OCI-M2 (cell line): Measurements from ENCODE around the gene DNAJC5.

Experiments used
- DNase-seq: peaks from one replicate; lab custom pipeline; 2025; ENCODE audit not compliant: unreplicated experiment; lab: John Stamatoyannopoulos, UW

Gene DNAJC5

GRCh38 chr20:63884506-63885263, 10.2 kb upstream of the DNAJC5 start:
- no peak for DNase-seq

GRCh38 chr20:63885264-63886053, 9.5 kb upstream of the DNAJC5 start:
- DNase-seq, result no peak

- DNase-seq, result no peak
These were observed 8.9 kb upstream of the DNAJC5 start for GRCh38 chr20:63886054-63886419.

GRCh38 chr20:63886921-63887320, 8.0 kb upstream of the DNAJC5 start:
- no peak for DNase-seq

GRCh38 chr20:63889241-63890200, 5.4 kb upstream of the DNAJC5 start:
- DNase-seq, result no peak

- DNase-seq, result no peak
These were observed 4.7 kb upstream of the DNAJC5 start for GRCh38 chr20:63890201-63890576.

GRCh38 chr20:63890616-63891015, 4.3 kb upstream of the DNAJC5 start:
- DNase-seq, result no peak

- DNase-seq, result no peak
These were observed 3.6 kb upstream of the DNAJC5 start for GRCh38 chr20:63891061-63892002.

- DNase-seq, result no peak
These were observed 2.5 kb upstream of the DNAJC5 start for GRCh38 chr20:63892402-63892801.

GRCh38 chr20:63893999-63894357, 948 bp upstream of the DNAJC5 start:
- no peak for DNase-seq

GRCh38 chr20:63895202-63895951, 451 bp downstream of the DNAJC5 start:
- DNase-seq, result no peak

GRCh38 chr20:63895952-63896263, 982 bp downstream of the DNAJC5 start:
- no peak for DNase-seq

- no peak for DNase-seq
These were observed 1.6 kb downstream of the DNAJC5 start for GRCh38 chr20:63896264-63897105.

- DNase-seq, result no peak
These were observed 3.1 kb downstream of the DNAJC5 start for GRCh38 chr20:63897978-63898561.

GRCh38 chr20:63898882-63899558, 4.1 kb downstream of the DNAJC5 start:
- no peak for DNase-seq

- DNase-seq, result no peak
These were observed 5.5 kb downstream of the DNAJC5 start for GRCh38 chr20:63900413-63900812.

GRCh38 chr20:63903796-63904561, 9.1 kb downstream of the DNAJC5 start:
- DNase-seq, result no peak
